Hematopoietic multipotent progenitor cell treated with erythropoietin and hydrocortisone succinate and interleukin-3 and kit ligand, for 8 days (in vitro differentiated cells): ENCODE data around the gene ESRRG.

Experiments used
- DNase-seq: peaks from one replicate; pipeline ENCODE4 v3.0.0-alpha.2; 2015

ESRRG gene

GRCh38 chr1:216499581-216500272, 223.5 kb downstream of the ESRRG start:
- no peak for DNase-seq

GRCh38 chr1:216498277-216498676, 225.0 kb downstream of the ESRRG start:
- no peak for DNase-seq

- no peak for DNase-seq
These were observed 238.2 kb downstream of the ESRRG start for GRCh38 chr1:216485042-216485441.

DNA sequence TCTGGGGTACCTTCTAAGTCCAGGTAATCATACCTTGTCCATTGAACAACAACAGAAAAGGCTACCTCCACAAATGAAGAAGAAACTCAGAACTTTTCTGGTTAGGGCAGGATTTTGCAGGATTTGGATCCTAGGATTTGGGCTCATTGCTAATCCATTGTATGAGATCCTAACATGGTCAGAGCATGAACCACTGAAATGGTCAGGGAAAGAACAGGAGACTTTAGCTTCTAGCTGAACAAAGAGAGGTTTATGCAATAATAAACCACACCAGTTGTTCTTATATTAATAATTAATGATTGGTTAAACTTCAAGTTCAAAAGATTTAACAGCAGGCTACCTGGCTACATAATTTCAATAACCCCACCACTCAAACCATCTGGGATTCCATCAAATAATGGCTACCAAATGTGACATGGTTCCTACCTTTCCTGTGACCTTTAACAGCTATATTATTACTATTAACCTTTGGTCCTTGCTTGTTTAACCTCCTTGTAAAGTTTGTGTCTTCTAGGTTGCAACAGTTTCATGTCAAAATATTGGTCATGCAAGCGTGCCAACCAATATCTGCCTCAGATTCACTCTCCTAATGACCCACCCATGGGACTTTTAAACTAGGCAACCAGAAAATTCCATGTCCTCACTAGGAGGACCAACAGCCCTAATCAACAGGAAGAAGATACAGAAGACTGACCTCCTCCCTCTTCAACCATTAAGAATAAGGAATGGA, 239.4 kb downstream of the ESRRG start:
- no peak for DNase-seq

DNA sequence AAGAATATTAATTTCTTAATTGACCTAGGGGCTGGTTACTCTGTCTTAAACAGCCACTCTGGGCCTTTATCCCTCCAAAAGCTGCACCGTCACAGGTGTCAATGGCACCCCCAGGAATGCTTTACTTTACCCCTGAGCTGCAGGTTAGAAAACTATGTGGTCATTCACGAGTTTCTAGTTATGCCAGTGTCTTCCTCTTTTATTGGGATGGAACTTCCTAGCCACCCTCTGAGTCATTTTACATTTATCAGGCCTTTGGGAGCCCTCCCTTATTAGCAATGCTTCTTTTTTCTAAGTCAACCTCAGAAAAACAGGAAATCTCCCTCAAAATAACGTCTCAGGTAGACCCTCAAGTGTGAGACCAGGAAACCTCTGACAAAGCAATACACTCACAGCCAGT, 240.6 kb downstream of the ESRRG start:
- no peak for DNase-seq

DNA sequence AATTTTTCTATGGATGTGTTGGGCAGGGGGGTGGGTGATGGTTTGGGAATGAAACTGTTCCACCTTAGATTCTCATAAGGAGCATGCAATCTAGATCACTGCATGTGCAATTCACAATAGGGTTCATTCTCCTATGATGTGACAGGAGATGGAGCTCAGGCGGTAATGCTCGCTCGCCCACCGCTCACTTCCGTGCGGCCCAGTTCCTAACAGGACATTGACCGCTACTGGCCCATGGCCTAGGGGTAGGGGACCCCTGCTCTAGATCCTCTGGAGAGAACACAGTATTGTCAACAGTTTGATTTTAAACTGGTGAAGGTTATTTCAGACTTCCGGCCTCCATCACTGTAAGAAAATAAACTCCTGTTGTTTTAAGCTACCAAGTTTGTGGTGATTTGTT, 245.0 kb downstream of the ESRRG start:
- DNase-seq = no peak

DNA sequence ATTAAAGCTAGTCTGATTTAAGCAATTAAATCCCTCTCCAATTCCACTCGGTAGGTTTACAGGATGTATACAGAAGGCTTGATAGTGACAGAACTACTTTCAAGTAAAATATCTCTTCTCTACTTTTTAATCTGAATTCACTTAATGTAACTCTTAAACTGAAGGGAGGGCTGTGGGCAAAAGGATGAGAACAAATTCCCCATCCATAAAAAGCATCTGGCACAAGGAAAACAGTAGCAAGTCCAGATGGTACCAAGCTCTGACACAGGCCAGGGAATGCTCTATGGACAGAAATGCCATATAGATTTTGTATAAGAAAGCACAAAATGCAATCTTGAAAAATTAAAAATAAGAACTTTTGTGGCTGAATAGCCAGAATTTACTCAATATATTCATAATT, 246.9 kb downstream of the ESRRG start:
- DNase-seq = no peak

DNA sequence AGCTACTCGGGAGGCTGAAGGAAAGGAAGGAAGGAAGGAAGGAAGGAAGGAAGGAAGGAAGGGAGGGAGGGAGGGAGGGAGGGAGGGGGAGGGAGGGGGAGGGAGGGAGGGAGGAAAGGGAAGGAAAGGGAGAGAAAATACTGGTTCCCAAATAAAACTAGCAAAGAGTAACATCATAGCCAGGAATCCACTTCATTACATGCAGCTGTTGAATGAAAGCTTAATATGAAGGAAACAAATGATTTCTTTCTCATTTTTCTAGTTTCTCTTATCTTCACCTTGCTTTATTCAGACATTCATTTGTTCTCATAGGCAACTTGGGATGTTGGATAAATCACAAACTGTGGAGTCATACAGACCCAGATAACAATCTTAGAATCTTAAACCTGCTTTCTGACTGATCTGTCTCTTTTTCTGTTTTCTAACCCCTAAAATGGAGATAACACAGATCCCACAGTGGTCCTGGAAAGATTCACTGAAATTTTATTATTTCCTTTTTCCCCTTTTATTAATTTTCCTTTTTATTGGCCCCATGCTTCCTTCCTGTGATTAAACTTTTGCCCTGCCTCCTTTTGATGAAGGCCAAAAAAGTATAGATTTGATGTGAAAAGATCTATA, 247.5 kb downstream of the ESRRG start:
- no peak for DNase-seq

- DNase-seq = no peak
These were observed 256.9 kb downstream of the ESRRG start for GRCh38 chr1:216466162-216466801.

DNA sequence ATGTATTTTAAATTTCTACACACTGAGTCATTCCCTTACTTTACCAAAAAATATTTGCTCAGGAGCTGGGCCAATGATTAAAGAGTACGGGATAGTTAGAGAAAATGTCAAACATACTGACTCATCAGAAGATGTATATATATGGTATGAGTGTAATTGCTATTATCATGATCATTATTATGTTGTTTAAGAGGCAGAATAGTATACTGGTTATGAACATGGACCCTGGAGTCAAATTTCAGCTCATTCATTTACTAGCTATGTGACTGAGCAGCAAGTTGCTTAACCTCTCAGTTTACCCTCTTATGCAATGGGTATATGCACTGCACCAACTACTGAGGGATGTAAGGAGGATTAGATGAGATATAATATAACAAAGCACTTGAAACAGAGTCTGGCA, 258.7 kb downstream of the ESRRG start:
- no peak for DNase-seq

GRCh38 chr1:216462066-216462775, 261.0 kb downstream of the ESRRG start:
- DNase-seq = no peak

DNA sequence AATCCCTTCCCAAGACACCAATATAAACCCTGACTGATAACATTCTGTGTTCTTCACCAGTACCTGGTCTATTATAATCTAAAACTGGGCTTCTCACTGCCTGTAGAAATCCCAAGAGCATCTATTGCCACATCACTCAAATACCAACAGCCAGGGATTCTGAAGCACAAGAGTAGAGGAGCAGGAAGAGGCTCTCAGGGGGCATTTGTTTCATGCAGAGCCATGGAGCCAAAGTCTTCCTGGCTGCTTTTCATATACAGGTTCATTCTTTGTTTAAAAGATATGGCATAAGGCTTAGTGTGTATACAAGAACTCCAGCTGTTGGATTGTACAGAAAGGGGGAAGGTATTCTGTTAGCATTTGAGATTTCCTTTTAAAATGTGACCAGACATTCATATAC, 261.8 kb downstream of the ESRRG start:
- DNase-seq = no peak

DNA sequence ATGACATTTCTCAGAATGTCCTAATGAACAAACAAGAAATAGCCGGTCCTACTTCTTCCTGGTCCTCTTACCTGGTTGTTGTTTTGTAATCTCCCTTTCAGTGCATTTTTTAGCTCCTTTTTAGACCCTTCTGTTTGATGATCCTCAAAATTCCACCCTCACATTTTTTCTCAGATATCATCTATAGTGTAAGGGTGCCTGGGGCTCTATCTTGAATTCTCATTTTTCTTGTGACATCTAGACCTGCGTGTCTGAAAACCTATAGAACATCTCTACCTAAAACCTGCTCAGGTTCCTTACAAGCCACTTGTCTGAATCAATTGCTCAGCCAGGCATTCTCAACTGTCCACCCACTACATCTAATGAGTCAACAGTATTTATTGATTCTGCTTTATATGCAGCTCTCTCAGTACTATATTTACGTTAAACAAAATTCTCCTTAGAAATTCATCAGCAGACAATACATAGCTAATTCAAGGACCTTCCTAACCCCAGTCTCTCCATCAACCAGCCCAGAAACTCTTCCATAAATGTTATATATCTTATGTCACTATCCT, 263.5 kb downstream of the ESRRG start:
- no peak for DNase-seq

- no peak for DNase-seq
These were observed 264.4 kb downstream of the ESRRG start for GRCh38 chr1:216458812-216459211.

DNA sequence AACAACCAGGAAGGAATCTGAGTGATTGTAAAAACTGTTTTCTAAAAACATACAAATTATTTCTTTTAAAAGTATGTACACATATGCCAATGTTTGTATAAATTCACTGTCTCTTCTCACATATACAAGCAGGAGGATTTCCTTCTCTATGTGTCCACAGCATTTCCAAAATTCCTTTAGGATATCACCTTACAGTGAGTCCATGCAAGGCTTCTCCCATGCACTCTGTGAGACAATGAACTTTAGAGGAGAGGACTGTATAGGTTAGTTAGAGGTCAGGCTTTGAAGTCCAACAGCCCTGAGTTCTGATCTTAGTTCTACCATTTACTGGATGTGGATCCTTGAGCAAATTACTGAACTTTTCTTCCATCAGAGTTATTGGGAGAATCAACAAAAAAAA, 265.9 kb downstream of the ESRRG start:
- no peak for DNase-seq

GRCh38 chr1:216456682-216457081, 266.5 kb downstream of the ESRRG start:
- no peak for DNase-seq

DNA sequence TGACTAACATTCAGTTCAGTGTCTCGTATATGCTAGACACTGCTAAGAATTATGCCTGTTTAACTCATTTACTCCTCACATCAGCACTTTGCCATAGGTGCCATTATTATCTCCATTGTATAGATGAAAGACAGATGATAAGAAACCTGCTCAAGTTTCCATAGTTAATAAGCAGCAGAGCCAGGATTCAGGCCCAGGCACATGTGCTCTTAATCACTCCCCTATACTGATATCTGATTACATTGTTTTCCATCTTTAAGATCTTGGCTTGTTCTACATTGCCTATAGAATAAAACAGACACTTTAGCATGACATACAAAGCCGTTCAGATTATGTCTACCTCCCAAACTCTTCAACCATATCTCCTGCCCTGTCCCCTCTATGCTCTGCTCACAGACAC, 269.5 kb downstream of the ESRRG start:
- no peak for DNase-seq
